ENCODE results near the gene FRMD4A.

Gene FRMD4A

GRCh38 chr10:14326581-14326980 is 4.1 kb downstream of the FRMD4A start:
- TF ChIP-seq EGR1 (IDR thresholded peaks at IDR 0.05) (no peak), TEAD4 (IDR thresholded peaks at IDR 0.05) (no peak), EP300 (IDR thresholded peaks at IDR 0.05; ENCODE audit: borderline replicate concordance) (no peak), ZBTB7A (IDR thresholded peaks at IDR 0.05; ENCODE audit: low read depth) (no peak), YY1 (IDR thresholded peaks at IDR 0.05; ENCODE audit: low read depth) (no peak), REST (IDR thresholded peaks at IDR 0.05; ENCODE audit: low read depth) (no peak), RAD21 (IDR thresholded peaks at IDR 0.05; ENCODE audit: low read depth) (no peak), FOXM1 (IDR thresholded peaks at IDR 0.05; ENCODE audit: borderline replicate concordance, low read depth) (no peak), TCF12 (IDR thresholded peaks at IDR 0.05; ENCODE audit: low read depth) (no peak), CEBPB (IDR thresholded peaks at IDR 0.05) (no peak), TAF1 (IDR thresholded peaks at IDR 0.05; ENCODE audit: low read depth) (no peak), CREB1 (IDR thresholded peaks at IDR 0.05; ENCODE audit: low read depth) (no peak), NFIC (IDR thresholded peaks at IDR 0.05) (no peak)
- TF ChIP-seq, protein P1, sequence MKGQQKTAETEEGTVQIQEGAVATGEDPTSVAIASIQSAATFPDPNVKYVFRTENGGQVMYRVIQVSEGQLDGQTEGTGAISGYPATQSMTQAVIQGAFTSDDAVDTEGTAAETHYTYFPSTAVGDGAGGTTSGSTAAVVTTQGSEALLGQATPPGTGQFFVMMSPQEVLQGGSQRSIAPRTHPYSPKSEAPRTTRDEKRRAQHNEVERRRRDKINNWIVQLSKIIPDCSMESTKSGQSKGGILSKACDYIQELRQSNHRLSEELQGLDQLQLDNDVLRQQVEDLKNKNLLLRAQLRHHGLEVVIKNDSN (IDR thresholded peaks at IDR 0.05): no peak
- TF ChIP-seq, protein P2, sequence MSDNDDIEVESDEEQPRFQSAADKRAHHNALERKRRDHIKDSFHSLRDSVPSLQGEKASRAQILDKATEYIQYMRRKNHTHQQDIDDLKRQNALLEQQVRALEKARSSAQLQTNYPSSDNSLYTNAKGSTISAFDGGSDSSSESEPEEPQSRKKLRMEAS (IDR thresholded peaks at IDR 0.05): no peak

- no peak for TF ChIP-seq TCF12 (IDR thresholded peaks at IDR 0.05; ENCODE audit: low read depth)
- TF ChIP-seq RAD21 (IDR thresholded peaks at IDR 0.05; ENCODE audit: low read depth): peak; percentile 43; the same call in 1 of the 2 replicates
- TF ChIP-seq CEBPB (IDR thresholded peaks at IDR 0.05): no peak
- TF ChIP-seq NFIC (IDR thresholded peaks at IDR 0.05): no peak
These were observed 5.3 kb downstream of the FRMD4A start for GRCh38 chr10:14325325-14325955.

- no peak for TF ChIP-seq EP300 (IDR thresholded peaks at IDR 0.05; ENCODE audit: borderline replicate concordance)
- TF ChIP-seq, protein P1 (IDR thresholded peaks at IDR 0.05): no peak
- no peak for TF ChIP-seq YY1 (IDR thresholded peaks at IDR 0.05; ENCODE audit: low read depth)
- no peak for TF ChIP-seq TAF1 (IDR thresholded peaks at IDR 0.05; ENCODE audit: low read depth)
- TF ChIP-seq REST (IDR thresholded peaks at IDR 0.05; ENCODE audit: low read depth): no peak
- no peak for TF ChIP-seq TEAD4 (IDR thresholded peaks at IDR 0.05)
- no peak for TF ChIP-seq EGR1 (IDR thresholded peaks at IDR 0.05)
- no peak for TF ChIP-seq CREB1 (IDR thresholded peaks at IDR 0.05; ENCODE audit: low read depth)
- no peak for TF ChIP-seq RAD21 (IDR thresholded peaks at IDR 0.05; ENCODE audit: low read depth)
- no peak for TF ChIP-seq ZBTB7A (IDR thresholded peaks at IDR 0.05; ENCODE audit: low read depth)
- TF ChIP-seq NFIC (IDR thresholded peaks at IDR 0.05): no peak
- TF ChIP-seq, protein P2 (IDR thresholded peaks at IDR 0.05): no peak
- no peak for TF ChIP-seq CEBPB (IDR thresholded peaks at IDR 0.05)
- TF ChIP-seq FOXM1 (IDR thresholded peaks at IDR 0.05; ENCODE audit: borderline replicate concordance, low read depth): no peak
- no peak for TF ChIP-seq TCF12 (IDR thresholded peaks at IDR 0.05; ENCODE audit: low read depth)
These were observed 8.1 kb downstream of the FRMD4A start for GRCh38 chr10:14322526-14323188.

GRCh38 chr10:14318007-14318406 is 12.7 kb downstream of the FRMD4A start:
- no peak for TF ChIP-seq ZBTB7A (IDR thresholded peaks at IDR 0.05; ENCODE audit: low read depth)
- no peak for TF ChIP-seq TEAD4 (IDR thresholded peaks at IDR 0.05)
- TF ChIP-seq REST (IDR thresholded peaks at IDR 0.05; ENCODE audit: low read depth): no peak
- TF ChIP-seq, protein P2 (IDR thresholded peaks at IDR 0.05): no peak
- no peak for TF ChIP-seq RAD21 (IDR thresholded peaks at IDR 0.05; ENCODE audit: low read depth)
- no peak for TF ChIP-seq CREB1 (IDR thresholded peaks at IDR 0.05; ENCODE audit: low read depth)
- TF ChIP-seq EGR1 (IDR thresholded peaks at IDR 0.05): no peak
- TF ChIP-seq CEBPB (IDR thresholded peaks at IDR 0.05): no peak
- no peak for TF ChIP-seq TAF1 (IDR thresholded peaks at IDR 0.05; ENCODE audit: low read depth)
- no peak for TF ChIP-seq FOXM1 (IDR thresholded peaks at IDR 0.05; ENCODE audit: borderline replicate concordance, low read depth)

Measured in Ishikawa (cell line).